Renal pelvis (tissue), 4 donors: ENCODE data around the gene HECW1. TPM values are rescaled to one million over a fixed set of nuclear protein-coding genes. Genes with fewer than 3 reads are reported as not detected.
"Not testable (repeated sequence)": the region's sequence is repeated elsewhere in the genome, so short reads cannot be mapped to it uniquely, and the experiment has no call there.

Experiments
- DNase-seq: peaks from one replicate; pipeline ENCODE4 v3.0.0-alpha.2; 2013
- polyA plus RNA-seq, 3 donors: library from polyadenylated mRNA; unstranded; fragments of 120-200 nt; gene quantifications; one replicate each; pipeline ENCODE4 v1.2.1, GENCODE V29; 2013; ENCODE audit not compliant: insufficient read length in 3 of 3

The HECW1 gene
- polyA plus RNA-seq, 3 donors: 6.4 to 8.3 (median 7.7) TPM

GRCh38 chr7:43573832-43574231, 461.4 kb downstream of the HECW1 start:
- not testable (repeated sequence) for DNase-seq

GRCh38 chr7:43575506-43575905, 463.1 kb downstream of the HECW1 start:
- no peak for DNase-seq

GRCh38 chr7:43576241-43576640, 463.8 kb downstream of the HECW1 start:
- no peak for DNase-seq

- no peak for DNase-seq
Measured at GRCh38 chr7:43577485-43577951, 465.1 kb downstream of the HECW1 start.

- peak; percentile 90 for DNase-seq
Measured at GRCh38 chr7:43582503-43583423, 470.3 kb downstream of the HECW1 start, which contains the start of gene STK17A. Gene STK17A, plus strand, starts transcription at chr7:43583108. Its CDS starts 136 bp downstream, at chr7:43583244.

GRCh38 chr7:43583424-43584194, 471.2 kb downstream of the HECW1 start:
- peak; percentile 55 for DNase-seq

- no peak for DNase-seq
Measured at GRCh38 chr7:43584195-43584586, 471.7 kb downstream of the HECW1 start.

- DNase-seq: not testable (repeated sequence)
Measured at GRCh38 chr7:43584733-43585132, 472.3 kb downstream of the HECW1 start.

GRCh38 chr7:43585562-43585961, 473.1 kb downstream of the HECW1 start:
- DNase-seq: no peak

GRCh38 chr7:43586251-43586900, 473.9 kb downstream of the HECW1 start:
- no peak for DNase-seq

- DNase-seq: no peak
Measured at GRCh38 chr7:43588477-43589132, 476.2 kb downstream of the HECW1 start.

GRCh38 chr7:43589133-43589478, 476.7 kb downstream of the HECW1 start:
- no peak for DNase-seq

GRCh38 chr7:43589728-43590127, 477.3 kb downstream of the HECW1 start:
- DNase-seq: no peak

GRCh38 chr7:43590862-43591557, 478.6 kb downstream of the HECW1 start:
- DNase-seq: no peak

- no peak for DNase-seq
Measured at GRCh38 chr7:43591558-43592180, 479.2 kb downstream of the HECW1 start.

GRCh38 chr7:43592326-43592725, 479.9 kb downstream of the HECW1 start:
- no peak for DNase-seq

- DNase-seq: no peak
Measured at GRCh38 chr7:43593010-43593409, 480.6 kb downstream of the HECW1 start.

GRCh38 chr7:43594020-43594419, 481.6 kb downstream of the HECW1 start:
- no peak for DNase-seq

GRCh38 chr7:43596426-43596825, 484.0 kb downstream of the HECW1 start:
- not testable (repeated sequence) for DNase-seq

GRCh38 chr7:43600056-43600455, 487.6 kb downstream of the HECW1 start:
- DNase-seq: no peak

- DNase-seq: no peak
Measured at GRCh38 chr7:43602256-43602655, 489.8 kb downstream of the HECW1 start.
